IMR-90 (cell line): ENCODE measurements around the gene ARHGEF33. TPM values are rescaled to one million over a fixed set of nuclear protein-coding genes. Genes with fewer than 3 reads are reported as not detected.

ENCODE experiments used
- ATAC-seq: fragments of 200-7000 bp; cut with Tn5 transposase; 2 replicates; pipeline ENCODE4 v1.9.1; 2020; ENCODE audit warnings: low read depth, mild to moderate bottlenecking, moderate library complexity
- BruUV-seq: library from RNA; stranded (reverse); fragments of 400-500 nt; replicated peaks from 2 replicates; lab custom pipeline; 2021; lab: Mats Ljungman, UMichigan
- CTCF ChIA-PET: fragments of 300-600 bp; formaldehyde crosslinking; extraction: SDS; loops from one replicate; lab custom pipeline; 2021; ENCODE audit warnings: antibody characterized with exemption; lab: Yijun Ruan, JAX
- POLR2A ChIA-PET: fragments of 300-600 bp; sonication (Branson Sonifier 250); formaldehyde crosslinking; loops from one replicate; lab custom pipeline; 2022; ENCODE audit warnings: antibody characterized with exemption; ENCODE audit not compliant: unreplicated experiment; lab: Charles Lee
- DNase-seq: peaks from one replicate; pipeline ENCODE4 v3.0.0; 2013
- H2AFZ ChIP-seq: replicated peaks from 2 replicates; pipeline ENCODE3; 2013; ENCODE audit warnings: low read length, mild to moderate bottlenecking; ENCODE audit not compliant: poor library complexity
- H2AK5ac ChIP-seq: 2 replicates; pipeline ENCODE4 v1.6.1; 2013; ENCODE audit warnings: low read depth, low read length, inconsistent platforms
- H2AK9ac ChIP-seq: replicated peaks from 2 replicates; pipeline ENCODE3; 2013; ENCODE audit warnings: mild to moderate bottlenecking, low read depth, low read length, moderate library complexity; ENCODE audit not compliant: poor library complexity
- H2BK120ac ChIP-seq: 2 replicates; pipeline ENCODE4 v1.6.1; 2013; ENCODE audit warnings: low read depth, low read length, inconsistent platforms
- H2BK15ac ChIP-seq: 3 replicates; pipeline ENCODE4 v1.6.1; 2013; ENCODE audit warnings: low read depth, low read length, inconsistent platforms
- H2BK20ac ChIP-seq: 2 replicates; pipeline ENCODE4 v1.6.1; 2013; ENCODE audit warnings: low read depth, mild to moderate bottlenecking, inconsistent platforms, low read length, moderate library complexity
- H2BK5ac ChIP-seq: 2 replicates; pipeline ENCODE4 v1.6.1; 2013; ENCODE audit warnings: mild to moderate bottlenecking, low read depth, low read length, inconsistent platforms; ENCODE audit not compliant: poor library complexity, severe bottlenecking
- H3K14ac ChIP-seq: replicated peaks from 2 replicates; pipeline ENCODE4 v1.6.1; 2013; ENCODE audit warnings: low read depth, low read length, inconsistent platforms
- H3K18ac ChIP-seq: 2 replicates; pipeline ENCODE4 v1.6.1; 2013; ENCODE audit warnings: low read depth, low read length, control low read depth
- H3K23ac ChIP-seq: 2 replicates; pipeline ENCODE4 v1.6.1; 2013; ENCODE audit warnings: low read depth, low read length, inconsistent platforms
- H3K27ac ChIP-seq: 2 replicates; pipeline ENCODE4 v1.5.1; 2013; ENCODE audit warnings: mild to moderate bottlenecking, control low read depth, low read length; ENCODE audit not compliant: insufficient read depth
- H3K27me3 ChIP-seq: 2 replicates; pipeline ENCODE4 v1.6.1; 2013; ENCODE audit warnings: low read length; ENCODE audit not compliant: control insufficient read depth, insufficient read depth
- H3K36me3 ChIP-seq: 2 replicates; pipeline ENCODE4 v1.6.1; 2013; ENCODE audit warnings: low read length, mixed read lengths; ENCODE audit not compliant: control insufficient read depth, insufficient read depth
- H3K4ac ChIP-seq: 2 replicates; pipeline ENCODE4 v1.6.1; 2013; ENCODE audit warnings: low read depth, low read length, inconsistent platforms
- H3K4me1 ChIP-seq: 2 replicates; pipeline ENCODE4 v1.6.1; 2013; ENCODE audit warnings: low read length, mixed read lengths; ENCODE audit not compliant: control insufficient read depth, insufficient read depth
- H3K4me2 ChIP-seq: 2 replicates; pipeline ENCODE4 v1.6.1; 2013; ENCODE audit warnings: low read depth, mild to moderate bottlenecking, control low read depth, low read length, moderate library complexity
- H3K4me3 ChIP-seq: 2 replicates; pipeline ENCODE4 v1.5.1; 2013; ENCODE audit warnings: low read depth, mild to moderate bottlenecking, control low read depth, low read length, moderate library complexity; ENCODE audit not compliant: insufficient read depth
- H3K56ac ChIP-seq: 2 replicates; pipeline ENCODE4 v1.6.1; 2013; ENCODE audit warnings: low read length, inconsistent platforms; ENCODE audit not compliant: insufficient read depth; ENCODE audit errors: extremely low read depth
- H3K79me1 ChIP-seq, 2 experiments: 2 replicates each; pipeline ENCODE4 v1.6.1; 2013; ENCODE audit warnings: low read length in 2 of 2, inconsistent platforms in 1 of 2, low read depth in 1 of 2
- H3K9ac ChIP-seq: 2 replicates; pipeline ENCODE4 v1.6.1; 2013; ENCODE audit warnings: low read depth, low read length, control low read depth
- H3K9me1 ChIP-seq: 2 replicates; pipeline ENCODE4 v1.6.1; 2013; ENCODE audit warnings: low read length, inconsistent platforms; ENCODE audit not compliant: insufficient read depth
- H3K9me3 ChIP-seq: 2 replicates; pipeline ENCODE4 v1.6.1; 2013; ENCODE audit warnings: low read length; ENCODE audit not compliant: control insufficient read depth, insufficient read depth
- H4K20me1 ChIP-seq: 2 replicates; pipeline ENCODE4 v1.6.1; 2013; ENCODE audit warnings: low read length, inconsistent platforms; ENCODE audit not compliant: insufficient read depth
- H4K5ac ChIP-seq: 2 replicates; pipeline ENCODE4 v1.6.1; 2013; ENCODE audit warnings: mild to moderate bottlenecking, low read depth, low read length, control low read depth
- H4K8ac ChIP-seq, 2 experiments: 2 replicates each; pipeline ENCODE4 v1.6.1; 2013; ENCODE audit warnings: low read depth in 2 of 2, low read length in 2 of 2, control low read depth in 1 of 2, inconsistent platforms in 1 of 2
- H4K91ac ChIP-seq: 2 replicates; pipeline ENCODE4 v1.6.1; 2013; ENCODE audit warnings: low read depth, low read length, inconsistent platforms; ENCODE audit not compliant: insufficient read depth
- BHLHE40 ChIP-seq: fragments of 150-350 bp; IDR thresholded peaks from 2 replicates; pipeline ENCODE4 v1.6.1; 2016; ENCODE audit warnings: mild to moderate bottlenecking, low read depth, low read length
- CEBPB ChIP-seq: IDR thresholded peaks from 2 replicates; pipeline ENCODE4 v1.6.1; 2012; ENCODE audit warnings: low read depth, low read length, improper control_type of control experiment
- CHD1 ChIP-seq: IDR thresholded peaks from 2 replicates; pipeline ENCODE4 v1.6.1; 2012; ENCODE audit warnings: low read depth, low read length, improper control_type of control experiment
- CTCF ChIP-seq: conservative IDR thresholded peaks from 2 replicates; pipeline ENCODE4 v1.5.1; 2012; ENCODE audit warnings: mild to moderate bottlenecking, low read depth, low read length, improper control_type of control experiment
- MAFK ChIP-seq: IDR thresholded peaks from 2 replicates; pipeline ENCODE4 v1.6.1; 2012; ENCODE audit warnings: low read depth, low read length, improper control_type of control experiment
- MAZ ChIP-seq: IDR thresholded peaks from 2 replicates; pipeline ENCODE4 v1.6.1; 2012; ENCODE audit warnings: low read depth, mild to moderate bottlenecking, low read length, improper control_type of control experiment, moderate library complexity, borderline replicate concordance
- MXI1 ChIP-seq: IDR thresholded peaks from 2 replicates; pipeline ENCODE4 v1.6.1; 2012; ENCODE audit warnings: low read depth, mild to moderate bottlenecking, low read length, moderate library complexity, borderline replicate concordance
- NFE2L2 ChIP-seq: fragments of 150-350 bp; IDR thresholded peaks from 2 replicates; pipeline ENCODE4 v1.6.1; 2016; ENCODE audit warnings: low read depth, mild to moderate bottlenecking, low read length
- POLR2A ChIP-seq: IDR thresholded peaks from 2 replicates; pipeline ENCODE4 v1.6.1; 2012; ENCODE audit warnings: mild to moderate bottlenecking, low read depth, low read length
- RAD21 ChIP-seq: IDR thresholded peaks from 2 replicates; pipeline ENCODE4 v1.6.1; 2012; ENCODE audit warnings: low read length, improper control_type of control experiment
- RCOR1 ChIP-seq: IDR thresholded peaks from 2 replicates; pipeline ENCODE4 v1.6.1; 2012; ENCODE audit warnings: mild to moderate bottlenecking, low read length, improper control_type of control experiment; ENCODE audit not compliant: insufficient replicate concordance
- RFX5 ChIP-seq: IDR thresholded peaks from 2 replicates; pipeline ENCODE4 v1.8.0; 2012; ENCODE audit warnings: low read depth, mild to moderate bottlenecking, low read length, moderate library complexity
- SMC3 ChIP-seq: fragments of 150-350 bp; IDR thresholded peaks from 2 replicates; pipeline ENCODE4 v1.6.1; 2016; ENCODE audit warnings: low read depth, mild to moderate bottlenecking, antibody characterized with exemption, low read length, moderate library complexity
- USF2 ChIP-seq: fragments of 150-350 bp; IDR thresholded peaks from 2 replicates; pipeline ENCODE4 v1.6.1; 2017; ENCODE audit warnings: mild to moderate bottlenecking, antibody characterized with exemption, low read length, low read depth
- WGBS, 2 experiments: methylation state at CpG; one replicate each; pipeline versions ENCODE4 v1.1.5 to v1.1.7; 2013; ENCODE audit warnings: missing lambda C conversion rate in 2 of 2; ENCODE audit not compliant: insufficient read length in 1 of 2; ENCODE audit errors: extremely low coverage in 2 of 2; 5-methylcytosine and 5-hydroxymethylcytosine counted together
- dilution Hi-C: fragments of 300-500 bp; cut with HindIII; formaldehyde crosslinking; loops from one replicate; pipeline ENCODE4 v1.14.3; 2018; ENCODE audit warnings: low sequenced_read_pairs; ENCODE audit not compliant: unreplicated experiment
- in situ Hi-C: fragments of 300-500 bp; cut with MboI; formaldehyde crosslinking; loops from 3 replicates; pipeline ENCODE4 v1.14.3; 2019; ENCODE audit warnings: low sequenced_read_pairs, inconsistent platforms, mixed read lengths
- intact Hi-C: fragments of 100-400 bp; cut with micrococcal nuclease; formaldehyde crosslinking; loops from 2 replicates; pipeline ENCODE4 v1.10.0; 2022
- polyA plus RNA-seq, 3 experiments: library from polyadenylated mRNA; depleted of rRNA; stranded (reverse); fragments of >200 nt; gene quantifications; 2 replicates each; pipeline ENCODE4 v1.2.3, GENCODE V29; 2012; ENCODE audit warnings: low replicate concordance in 1 of 3
- total RNA-seq: library from RNA; depleted of rRNA; stranded (reverse); fragments of >200 nt; gene quantifications from 2 replicates; pipeline ENCODE4 v1.2.3, GENCODE V29; 2012

ARHGEF33 gene
- total and polyA plus RNA-seq, 2 of the 4 experiments (the other 2 are of a cell fraction), result 0.18 to 0.21 TPM

DNA sequence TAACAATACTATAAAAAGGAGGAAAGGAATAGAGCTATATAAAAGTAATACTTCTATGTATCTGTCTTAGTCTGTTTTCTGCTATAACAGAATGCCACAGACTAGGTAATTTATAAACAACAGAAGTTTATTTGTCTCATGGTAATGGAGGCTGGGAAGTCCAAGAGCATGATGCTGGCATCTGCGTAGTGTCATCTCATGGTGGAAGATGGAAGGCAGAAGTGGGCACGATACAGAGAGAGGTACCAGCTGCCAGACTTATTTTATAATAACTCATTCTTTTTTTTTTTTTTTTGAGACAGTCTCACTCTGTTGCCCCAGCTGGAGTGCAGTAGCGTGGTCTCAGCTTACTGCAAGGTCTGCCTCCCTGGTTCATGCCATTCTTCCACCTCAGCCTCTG, 18.2 kb upstream of the ARHGEF33 start:
- no TSS peak for BruUV-seq
- CTCF ChIA-PET, result interaction anchor here (0.6 kb wide), 2 partner anchors 121 to 1678 kb away, joined by 3 read pairs; no protein-coding TSS in a partner anchor

More for the DNA sequence above, 18.2 kb upstream of the ARHGEF33 start:
- Histone ChIP-seq H3K4me3 (no peak overlapping the region), H3K4me1 (0 out of 2 replicates have a peak, but pooled peaks cover 1% of the 10 kb centered on the region), H3K9me3 (no peaks in the 10 kb centered on the region), H2AK5ac (no peak overlapping the region), H2BK15ac (no peak overlapping the region), H3K36me3 (peaks cover 7% of the 10 kb centered on the region; the same call in 1 of the 2 replicates), H4K91ac (no peak overlapping the region), H3K9me1 (0 out of 2 replicates have a peak, but pooled peaks cover 2% of the 10 kb centered on the region), H4K20me1 (no peaks in the 10 kb centered on the region), H3K18ac (no peak overlapping the region), H3K14ac (no peak overlapping the region), H4K8ac (no peak overlapping the region), H2BK20ac (no peak overlapping the region), H2BK5ac (no peak overlapping the region), H3K9ac (no peak overlapping the region), H2AFZ (no peak overlapping the region), H3K4ac (no peak overlapping the region), H3K27me3 (no peaks in the 10 kb centered on the region), H3K79me1 (peaks cover 14 to 41% of the 10 kb centered on the region in 2 experiments), H3K23ac (no peak overlapping the region), H2BK120ac (no peak overlapping the region), H3K4me2 (no peak overlapping the region), H4K5ac (no peak overlapping the region), H2AK9ac (no peak overlapping the region), H3K27ac (no peak overlapping the region), H3K56ac (no peak overlapping the region)
- DNase-seq (no peak), ATAC-seq (no peak)
- in situ Hi-C loops, result no loop called here
- no peak for TF ChIP-seq CTCF
- no peak for TF ChIP-seq MAFK
- TF ChIP-seq RCOR1, result no peak
- TF ChIP-seq USF2, result no peak
- TF ChIP-seq CEBPB, result no peak
- no peak for TF ChIP-seq SMC3
- no peak for TF ChIP-seq POLR2A
- no peak for TF ChIP-seq NFE2L2
- no peak for TF ChIP-seq RFX5
- no peak for TF ChIP-seq BHLHE40
- no peak for TF ChIP-seq MXI1
- TF ChIP-seq MAZ, result no peak
- TF ChIP-seq RAD21, result no peak
- TF ChIP-seq CHD1, result no peak
- POLR2A ChIA-PET, result no interaction called here
- dilution Hi-C loops, result no loop called here
- WGBS, 2 experiments, result 100% methylated on average over 1 of the region's 3 CpGs; no CpG with 5 or more reads in 1 of the 2 experiments
- intact Hi-C loops, result loop anchor here (10.0 kb wide), 1 partner anchor 123 kb away; no protein-coding TSS in a partner anchor
